GM12878 (cell line): ENCODE results near the gene CARMIL3. TPM values are rescaled to one million over a fixed set of nuclear protein-coding genes. Genes with fewer than 3 reads are reported as not detected.
A peak's percentile ranks its signal among the peaks of the same experiment; 100 is the strongest.
"Not testable (repeated sequence)": the region's sequence is repeated elsewhere in the genome, so short reads cannot be mapped to it uniquely, and the experiment has no call there.

Experiments
- ATAC-seq: fragments of 200-7000 bp; cut with Tn5 transposase; 3 replicates; pipeline ENCODE4 v1.9.1; 2020; ENCODE audit warnings: mild to moderate bottlenecking, moderate library complexity
- BruUV-seq: library from RNA; stranded (reverse); fragments of 400-500 nt; replicated peaks from 2 replicates; lab custom pipeline; 2021; lab: Mats Ljungman, UMichigan
- CTCF ChIA-PET: fragments of 300-600 bp; sonication (Branson Sonifier 250); formaldehyde crosslinking; extraction: SDS; loops from one replicate; lab custom pipeline; 2021; ENCODE audit warnings: inconsistent platforms; lab: Yijun Ruan, JAX
- POLR2A ChIA-PET: fragments of 350-600 bp; formaldehyde crosslinking; extraction: SDS; loops from one replicate; lab custom pipeline; 2021; ENCODE audit warnings: inconsistent platforms; lab: Charles Lee
- RAD21 ChIA-PET: fragments of 300-600 bp; sonication (Branson Sonifier 250); formaldehyde crosslinking; loops from one replicate; lab custom pipeline; 2023; ENCODE audit warnings: antibody characterized with exemption; ENCODE audit not compliant: unreplicated experiment; lab: Charles Lee
- SMC1A ChIA-PET: fragments of 300-600 bp; sonication (Branson Sonifier 250); formaldehyde crosslinking; loops from one replicate; lab custom pipeline; 2023; ENCODE audit not compliant: unreplicated experiment, uncharacterized antibody; lab: Charles Lee
- DNase-seq: peaks from one replicate; pipeline ENCODE4 v3.0.0-alpha.2; 2011; ENCODE audit warnings: low read depth, low spot score
- FAIRE-seq: peaks from 3 replicates; lab custom pipeline; 2011; peaks lifted over from hg19 to GRCh38; lab: Jason Lieb, UNC
- H2AFZ ChIP-seq: 2 replicates; pipeline ENCODE4 v1.6.0; 2011; ENCODE audit warnings: low read depth, low read length, control low read depth; ENCODE audit not compliant: control insufficient read depth
- H3K27ac ChIP-seq: 2 replicates; pipeline ENCODE4 v1.5.1; 2011; ENCODE audit warnings: control low read depth; ENCODE audit not compliant: control insufficient read depth, insufficient read depth
- H3K27me3 ChIP-seq, 2 experiments: replicated peaks in 1 of 2; 2 replicates each; pipeline versions ENCODE4 v1.6.0 to v1.6.1; 2011; ENCODE audit warnings: low read length in 1 of 2; ENCODE audit not compliant: control insufficient read depth in 2 of 2, insufficient read depth in 2 of 2
- H3K36me3 ChIP-seq, 2 experiments: 2 replicates each; pipeline ENCODE4 v1.5.1; 2011; ENCODE audit warnings: low read length in 1 of 2; ENCODE audit not compliant: control insufficient read depth in 2 of 2, insufficient read depth in 2 of 2
- H3K4me1 ChIP-seq: 2 replicates; pipeline ENCODE4 v1.6.1; 2011; ENCODE audit warnings: mild to moderate bottlenecking, low read length, moderate library complexity, mixed read lengths; ENCODE audit not compliant: control insufficient read depth, insufficient read depth
- H3K4me2 ChIP-seq: 2 replicates; pipeline ENCODE4 v1.6.0; 2011; ENCODE audit warnings: control low read depth; ENCODE audit not compliant: control insufficient read depth, insufficient read depth
- H3K4me3 ChIP-seq: fragments of 200-600 bp; sonication (generic); 2 replicates; pipeline ENCODE4 v1.5.1; 2016
- H3K79me2 ChIP-seq: 2 replicates; pipeline ENCODE4 v1.6.0; 2011; ENCODE audit warnings: low read length; ENCODE audit not compliant: control insufficient read depth, insufficient read depth
- H3K9ac ChIP-seq: 2 replicates; pipeline ENCODE4 v1.8.0; 2011; ENCODE audit warnings: low read length, control low read depth, mixed read lengths; ENCODE audit not compliant: control insufficient read depth, insufficient read depth
- H3K9me3 ChIP-seq: replicated peaks from 3 replicates; pipeline ENCODE4 v1.5.1; 2011; ENCODE audit warnings: mild to moderate bottlenecking, low read length; ENCODE audit not compliant: control insufficient read depth, insufficient read depth
- H4K20me1 ChIP-seq: 2 replicates; pipeline ENCODE4 v1.6.0; 2011; ENCODE audit not compliant: control insufficient read depth, insufficient read depth
- WGBS: methylation state at CpG from one replicate; pipeline ENCODE4 v1.1.6; 2016; ENCODE audit warnings: low lambda C conversion rate; ENCODE audit not compliant: insufficient replicate concordance, insufficient coverage; ENCODE audit errors: missing lambda C conversion rate; 5-methylcytosine and 5-hydroxymethylcytosine counted together
- in situ Hi-C: fragments of 300-500 bp; cut with MboI; formaldehyde crosslinking; loops from 9 replicates; pipeline ENCODE4 v1.14.3; 2018; ENCODE audit warnings: mixed read lengths
- intact Hi-C: fragments of 100-400 bp; cut with micrococcal nuclease; formaldehyde crosslinking; loops from one replicate; pipeline ENCODE4 v1.14.2; 2022; ENCODE audit not compliant: unreplicated experiment
- polyA plus RNA-seq, 11 experiments: library from polyadenylated mRNA; depleted of rRNA in 4 of 11; unstranded in 6 of 11; stranded (reverse) in 5 of 11; fragments of >200 nt; fragmentation: Nextera tagmentation in 4 of 11; fragmentation: Illumina TruSeq in 1 of 11; extraction: Ambion mirVana in 4 of 11; extraction: Trizol in 1 of 11; gene quantifications; 1 replicate in 1 of 11; 2 replicates in 10 of 11; pipeline versions ENCODE4 v1.2.1 to v1.2.3, GENCODE V29; 2011 to 2016; ENCODE audit warnings: inconsistent platforms in 2 of 11, missing spikeins in 2 of 11, low read depth in 1 of 11
- total RNA-seq, 4 experiments: library from RNA; depleted of rRNA in 3 of 4; stranded (reverse); fragments of >200 nt in 3 of 4; fragmentation: Illumina TruSeq in 1 of 4; extraction: Trizol in 1 of 4; gene quantifications; 2 replicates each; pipeline versions ENCODE4 v1.2.1 to v1.2.3, GENCODE V29; 2013 to 2021

Gene CARMIL3
- total and polyA plus RNA-seq, 10 of the 15 experiments (the other 5 are each of a cell fraction or from before 2014, with no cell fraction given), result 0.09 to 0.32 (median 0.25) TPM; not detected in 3

DNA sequence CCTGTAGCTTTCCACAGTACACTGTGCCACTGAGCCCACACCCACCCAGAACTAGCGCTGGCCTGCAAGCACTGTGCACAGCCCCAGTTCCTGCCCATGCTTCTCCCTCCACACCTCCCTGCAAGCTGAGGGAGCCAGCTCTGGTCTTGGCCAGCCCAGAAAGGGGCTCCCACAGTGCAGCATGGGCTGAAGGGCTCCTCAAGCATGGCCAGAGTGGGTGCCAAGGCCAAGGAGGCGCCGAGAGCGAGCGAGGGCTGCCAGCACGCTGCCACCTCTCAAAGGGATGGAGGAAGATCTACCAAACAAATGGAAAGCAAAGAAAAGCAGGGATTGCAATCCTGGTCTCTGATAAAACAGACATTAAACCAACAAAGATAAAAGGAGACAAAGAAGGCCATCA lies 36.1 kb upstream of the CARMIL3 start:
- H3K4me2 ChIP-seq, BruUV-seq, H3K36me3 ChIP-seq, H4K20me1 ChIP-seq, H3K79me2 ChIP-seq, FAIRE-seq, H3K4me1 ChIP-seq, POLR2A ChIA-PET, H3K4me3 ChIP-seq, H3K9ac ChIP-seq, H3K27me3 ChIP-seq, H3K27ac ChIP-seq, DNase-seq, in situ Hi-C loops, H2AFZ ChIP-seq, ATAC-seq, H3K9me3 ChIP-seq: not testable (repeated sequence)
- intact Hi-C loops, result loop anchor here (2.0 to 10.0 kb wide), 2 partner anchors 37 to 199 kb away; partner anchors contain the start of genes CARMIL3, CHMP4A and MDP1
- 97% methylated on average over 6 of the region's 6 CpGs for WGBS
- RAD21 ChIA-PET, result interaction anchor here (1.1 to 2.1 kb wide), 3 partner anchors 42 to 93 kb away, joined by 3 to 6 read pairs (median 5); no protein-coding TSS in a partner anchor
- CTCF ChIA-PET, result interaction anchor here (0.6 to 5.3 kb wide), 4 partner anchors 30 to 93 kb away, joined by 3 to 33 read pairs (median 4); no protein-coding TSS in a partner anchor
- SMC1A ChIA-PET, result interaction anchor here (1.8 kb wide), 1 partner anchor 41 kb away, joined by 7 read pairs; no protein-coding TSS in a partner anchor

DNA sequence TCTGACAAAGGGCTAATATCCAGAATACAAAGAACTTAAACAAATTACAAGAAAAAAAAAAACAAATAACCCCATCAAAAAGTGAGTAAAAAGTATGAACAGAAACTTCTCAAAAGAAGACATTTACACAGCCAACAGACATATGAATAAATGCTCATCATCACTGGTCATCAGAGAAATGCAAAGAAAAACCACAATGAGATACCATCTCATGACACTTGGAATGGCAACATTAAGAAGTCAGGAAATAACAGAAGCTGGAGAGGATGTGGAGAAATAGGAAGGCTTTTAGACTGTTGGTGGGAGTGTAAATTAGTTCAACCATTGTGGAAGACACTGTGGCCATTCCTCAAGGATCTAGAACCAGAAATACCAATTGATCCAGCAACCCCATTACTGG lies 32.8 kb upstream of the CARMIL3 start:
- H3K27me3 ChIP-seq, BruUV-seq, CTCF ChIA-PET, H2AFZ ChIP-seq, ATAC-seq, H3K9ac ChIP-seq, SMC1A ChIA-PET, H3K4me1 ChIP-seq, H3K4me3 ChIP-seq, H3K9me3 ChIP-seq, H4K20me1 ChIP-seq, H3K79me2 ChIP-seq, FAIRE-seq, H3K4me2 ChIP-seq, POLR2A ChIA-PET, H3K27ac ChIP-seq, RAD21 ChIA-PET, DNase-seq, H3K36me3 ChIP-seq, in situ Hi-C loops: not testable (repeated sequence)
- intact Hi-C loops, result loop anchor here (10.0 kb wide), 1 partner anchor 196 kb away; the partner anchor contains the start of genes CHMP4A and MDP1

DNA sequence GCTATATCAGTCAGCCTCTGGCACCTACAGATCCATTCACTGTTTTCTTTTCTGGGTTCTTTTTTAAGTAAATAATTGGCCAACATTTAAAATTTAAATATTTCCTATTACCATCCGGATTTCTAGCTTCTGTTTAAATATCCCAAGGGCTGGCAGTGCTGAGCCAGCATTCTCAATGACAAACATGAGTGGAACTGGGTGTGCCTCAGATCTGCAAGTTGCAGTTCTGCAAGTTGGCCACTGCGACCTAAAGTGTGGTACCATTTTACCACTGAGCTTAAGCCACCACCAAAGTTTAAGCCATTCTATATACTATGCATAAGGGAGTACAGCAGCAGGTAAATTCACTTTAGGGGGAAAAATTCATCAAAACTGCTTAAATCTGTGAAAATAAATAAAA lies 31.9 kb upstream of the CARMIL3 start:
- intact Hi-C loops, result loop anchor here (10.0 kb wide), 2 partner anchors 195 to 435 kb away; partner anchors contain the start of genes CHMP4A and MDP1
- H3K4me2 ChIP-seq, result not testable (repeated sequence)

DNA sequence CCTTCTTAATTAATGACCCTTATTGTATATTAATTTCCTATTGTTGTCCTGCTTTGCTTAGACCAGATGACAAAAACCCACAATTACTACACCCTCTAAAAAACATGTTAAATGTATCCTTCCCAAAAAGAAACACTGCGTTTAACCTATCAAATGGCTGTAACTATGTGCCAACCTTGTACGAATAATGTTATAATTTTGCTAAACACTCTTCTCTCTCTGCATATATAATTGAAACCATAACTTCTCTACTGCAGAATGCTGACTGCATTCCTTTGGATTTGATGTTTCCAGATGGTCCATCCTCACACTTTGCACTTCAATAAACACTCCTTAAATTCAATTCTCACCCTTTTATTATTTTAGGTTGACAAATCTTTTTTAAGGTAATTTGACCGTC lies 31.3 kb upstream of the CARMIL3 start:
- in situ Hi-C loops, H2AFZ ChIP-seq, BruUV-seq, H3K27ac ChIP-seq, H3K4me1 ChIP-seq, H3K9ac ChIP-seq, H4K20me1 ChIP-seq, H3K36me3 ChIP-seq, H3K79me2 ChIP-seq, H3K4me3 ChIP-seq, FAIRE-seq, H3K4me2 ChIP-seq, ATAC-seq, CTCF ChIA-PET, H3K9me3 ChIP-seq, H3K27me3 ChIP-seq, RAD21 ChIA-PET, POLR2A ChIA-PET, DNase-seq, SMC1A ChIA-PET: not testable (repeated sequence)
- intact Hi-C loops, result loop anchor here (10.0 kb wide), 1 partner anchor 436 kb away; no protein-coding TSS in a partner anchor
- WGBS, result 80% methylated on average over 2 of the region's 3 CpGs

More for the DNA sequence above, 31.9 kb upstream of the CARMIL3 start:
- POLR2A ChIA-PET, H3K9ac ChIP-seq, FAIRE-seq, SMC1A ChIA-PET, H4K20me1 ChIP-seq, H3K4me3 ChIP-seq, RAD21 ChIA-PET, BruUV-seq, DNase-seq, H3K36me3 ChIP-seq, H3K27me3 ChIP-seq, H2AFZ ChIP-seq, H3K4me1 ChIP-seq, H3K9me3 ChIP-seq, H3K79me2 ChIP-seq, H3K27ac ChIP-seq, CTCF ChIA-PET, in situ Hi-C loops: not testable (repeated sequence)
- WGBS, result 0% methylated on average over 2 of the region's 2 CpGs
- peak; percentile 55; the same call in 2 of the 3 replicates for ATAC-seq
